Skeletal muscle satellite cell (primary cell): ENCODE data around the gene PLAAT2.
"Not testable (repeated sequence)": the region's sequence is repeated elsewhere in the genome, so short reads cannot be mapped to it uniquely, and the experiment has no call there.

Experiments
- H3K27me3 ChIP-seq: 2 replicates; pipeline ENCODE4 v1.7.0; 2013; ENCODE audit warnings: low read length; ENCODE audit not compliant: control insufficient read depth, insufficient read depth
- H3K36me3 ChIP-seq: 2 replicates; pipeline ENCODE4 v1.7.0; 2013; ENCODE audit warnings: mild to moderate bottlenecking, control low read depth, low read length; ENCODE audit not compliant: insufficient read depth
- H3K4me1 ChIP-seq: 2 replicates; pipeline ENCODE4 v1.7.0; 2013; ENCODE audit warnings: low read length; ENCODE audit not compliant: control insufficient read depth, insufficient read depth
- H3K4me2 ChIP-seq: 2 replicates; pipeline ENCODE4 v1.7.0; 2013; ENCODE audit warnings: mild to moderate bottlenecking, low read length
- H3K4me3 ChIP-seq: 2 replicates; pipeline ENCODE4 v1.7.0; 2013; ENCODE audit warnings: low read length
- H3K9ac ChIP-seq: 2 replicates; pipeline ENCODE4 v1.7.0; 2013; ENCODE audit warnings: mild to moderate bottlenecking, low read depth, low read length, moderate library complexity
- H3K9me3 ChIP-seq: replicated peaks from 2 replicates; pipeline ENCODE4 v1.7.0; 2013; ENCODE audit warnings: mild to moderate bottlenecking, control low read depth, low read length

PLAAT2 gene

GRCh38 chr11:63556404-63557013, 6.7 kb downstream of the PLAAT2 start:
- H3K4me1 ChIP-seq = peaks cover 18% of the 10 kb centered on the region
- H3K27me3 ChIP-seq = peaks cover 12% of the 10 kb centered on the region
- H3K4me2 ChIP-seq = no peak overlapping the region
- H3K9me3 ChIP-seq = no peaks in the 10 kb centered on the region
- H3K36me3 ChIP-seq = no peaks in the 10 kb centered on the region
- no peak overlapping the region for H3K9ac ChIP-seq
- H3K4me3 ChIP-seq = no peak overlapping the region

- Histone ChIP-seq H3K9ac (no peak overlapping the region), H3K4me1 (peaks cover 14% of the 10 kb centered on the region), H3K9me3 (no peaks in the 10 kb centered on the region), H3K4me2 (no peak overlapping the region), H3K4me3 (no peak overlapping the region), H3K27me3 (peaks cover 12% of the 10 kb centered on the region), H3K36me3 (no peaks in the 10 kb centered on the region)
These were observed 8.3 kb downstream of the PLAAT2 start for GRCh38 chr11:63554877-63555223.

- Histone ChIP-seq H3K9ac (no peak overlapping the region), H3K27me3 (peaks cover 15% of the 10 kb centered on the region), H3K4me3 (no peak overlapping the region), H3K36me3 (no peaks in the 10 kb centered on the region), H3K9me3 (no peaks in the 10 kb centered on the region), H3K4me2 (no peak overlapping the region), H3K4me1 (peaks cover 14% of the 10 kb centered on the region)
These were observed 9.4 kb downstream of the PLAAT2 start for GRCh38 chr11:63553759-63554158.

GRCh38 chr11:63552921-63553320, 10.3 kb downstream of the PLAAT2 start:
- no peak overlapping the region for H3K4me3 ChIP-seq
- H3K9me3 ChIP-seq = no peaks in the 10 kb centered on the region
- peaks cover 15% of the 10 kb centered on the region for H3K27me3 ChIP-seq
- H3K4me1 ChIP-seq = peaks cover 14% of the 10 kb centered on the region
- H3K4me2 ChIP-seq = no peak overlapping the region
- H3K9ac ChIP-seq = no peak overlapping the region
- H3K36me3 ChIP-seq = no peaks in the 10 kb centered on the region

DNA sequence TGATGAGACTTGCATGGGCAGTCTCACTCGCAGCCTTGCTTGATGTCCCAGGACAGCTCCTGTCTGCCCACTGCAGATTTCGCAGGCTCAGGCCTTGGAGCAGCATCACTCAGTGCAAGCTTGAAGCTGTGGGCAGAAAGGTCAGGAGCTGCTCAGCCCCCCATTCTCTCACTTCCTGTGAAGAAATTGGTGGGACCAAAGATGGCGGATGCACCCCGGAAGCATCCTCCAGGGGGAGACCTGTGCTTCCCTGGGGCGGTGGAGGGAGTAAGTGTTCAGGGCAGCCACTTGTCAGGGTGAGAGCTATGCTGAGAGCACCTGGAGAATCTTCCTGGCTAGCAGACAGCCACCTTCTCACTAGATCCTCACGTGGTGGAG, 11.3 kb downstream of the PLAAT2 start:
- no peak overlapping the region for H3K9ac ChIP-seq
- H3K27me3 ChIP-seq = peaks cover 15% of the 10 kb centered on the region
- H3K36me3 ChIP-seq = no peaks in the 10 kb centered on the region
- H3K4me3 ChIP-seq = no peak overlapping the region
- H3K4me1 ChIP-seq = peaks cover 14% of the 10 kb centered on the region
- H3K4me2 ChIP-seq = peak overlapping the region; percentile 40
- no peaks in the 10 kb centered on the region for H3K9me3 ChIP-seq

DNA sequence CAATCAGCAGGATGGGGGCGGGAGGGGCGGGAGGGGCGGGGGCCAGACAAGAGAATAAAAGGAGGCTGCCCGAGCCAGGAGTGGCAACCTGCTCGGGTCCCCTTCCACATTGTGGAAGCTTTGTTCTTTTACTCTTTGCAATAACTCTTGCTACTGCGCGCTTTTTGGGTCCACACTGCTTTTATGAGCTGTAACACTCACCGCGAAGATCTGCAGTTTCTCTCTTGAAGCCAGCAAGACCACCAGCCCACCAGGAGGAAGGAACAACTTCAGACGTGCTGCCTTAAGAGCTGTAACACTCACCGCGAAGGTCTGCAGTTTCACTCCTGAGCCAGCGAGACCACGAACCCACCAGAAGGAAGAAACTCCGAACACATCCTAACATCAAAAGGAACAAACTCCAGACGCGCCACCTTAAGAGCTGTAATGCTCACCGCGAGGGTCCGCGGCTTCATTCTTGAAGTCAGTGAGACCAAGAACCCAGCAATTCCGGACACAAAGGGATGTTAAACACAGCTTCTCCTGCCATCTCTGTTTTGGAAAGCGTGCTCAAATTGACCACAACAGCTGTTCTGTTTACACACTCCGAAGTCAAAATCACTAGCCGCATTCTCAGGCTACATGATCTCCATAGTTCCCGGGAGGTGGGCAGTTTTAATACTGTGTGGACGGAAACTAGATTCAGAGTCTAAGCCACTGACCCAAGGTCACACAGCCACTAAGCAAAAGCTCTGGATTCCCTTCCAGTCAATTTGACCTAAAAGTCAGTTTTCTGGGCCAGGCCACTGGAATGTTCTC, 11.9 kb downstream of the PLAAT2 start:
- Histone ChIP-seq H3K9me3 (no peaks in the 10 kb centered on the region), H3K36me3 (no peaks in the 10 kb centered on the region), H3K4me3 (no peak overlapping the region), H3K9ac (no peak overlapping the region), H3K4me1 (peaks cover 14% of the 10 kb centered on the region), H3K4me2 (peak overlapping the region; percentile 40), H3K27me3 (peaks cover 10% of the 10 kb centered on the region)

DNA sequence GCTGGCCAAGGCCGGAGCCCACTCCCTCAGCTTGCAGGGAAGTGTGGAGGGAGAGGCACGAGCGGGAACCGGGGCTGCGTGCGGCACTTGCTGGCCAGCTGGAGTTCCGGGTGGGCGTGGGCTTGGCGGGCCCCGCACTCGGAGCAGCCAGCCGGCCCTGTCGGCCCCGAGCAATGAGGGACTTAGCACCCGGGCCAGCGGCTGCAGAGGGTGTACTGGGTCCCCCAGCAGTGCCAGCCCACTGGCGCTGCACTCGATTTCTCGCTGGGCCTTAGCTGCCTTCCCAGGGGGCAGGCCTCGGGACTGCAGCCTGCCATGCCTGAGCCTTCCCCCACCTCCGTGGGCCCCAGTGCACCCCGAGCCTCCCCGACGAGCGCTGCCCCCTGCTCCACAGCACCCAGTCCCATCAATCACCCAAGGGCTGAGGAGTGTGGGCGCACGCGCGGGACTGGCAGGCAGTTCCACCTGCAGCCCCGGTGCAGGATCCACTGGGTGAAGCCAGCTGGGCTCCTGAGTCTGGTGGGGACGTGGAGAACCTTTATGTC, 13.0 kb downstream of the PLAAT2 start:
- H3K9me3 ChIP-seq, H3K4me3 ChIP-seq, H3K27me3 ChIP-seq, H3K9ac ChIP-seq, H3K4me2 ChIP-seq, H3K36me3 ChIP-seq: not testable (repeated sequence)
- peaks cover 14% of the 10 kb centered on the region for H3K4me1 ChIP-seq

DNA sequence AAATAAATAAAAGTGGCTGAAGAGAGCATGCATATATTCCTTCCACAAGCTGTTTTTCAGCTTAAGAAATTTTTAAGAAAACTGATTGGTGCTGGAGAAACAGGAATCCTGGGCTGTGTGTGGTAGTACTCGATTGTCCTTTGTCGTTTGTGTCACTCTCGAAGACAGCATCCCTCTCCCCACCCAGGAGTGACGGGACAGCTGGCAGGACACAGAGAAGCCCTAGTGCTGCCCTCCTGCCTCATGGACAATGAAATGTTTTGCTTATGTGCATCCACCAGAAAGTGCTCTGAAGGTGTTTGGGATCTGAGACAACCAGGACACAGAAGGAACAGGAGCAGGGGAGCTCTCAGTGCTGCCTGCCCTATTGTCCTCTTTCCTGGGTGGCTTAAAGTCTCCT, 13.8 kb downstream of the PLAAT2 start:
- Histone ChIP-seq H3K36me3 (no peaks in the 10 kb centered on the region), H3K27me3 (peaks cover 12% of the 10 kb centered on the region), H3K9me3 (no peaks in the 10 kb centered on the region), H3K4me1 (peaks cover 14% of the 10 kb centered on the region), H3K4me3 (no peak overlapping the region), H3K4me2 (no peak overlapping the region), H3K9ac (no peak overlapping the region)

GRCh38 chr11:63548178-63548577, 15.0 kb downstream of the PLAAT2 start:
- Histone ChIP-seq H3K4me2 (no peak overlapping the region), H3K4me1 (peaks cover 10% of the 10 kb centered on the region), H3K36me3 (no peaks in the 10 kb centered on the region), H3K27me3 (peaks cover 21% of the 10 kb centered on the region), H3K4me3 (no peak overlapping the region), H3K9ac (no peak overlapping the region), H3K9me3 (no peaks in the 10 kb centered on the region)

DNA sequence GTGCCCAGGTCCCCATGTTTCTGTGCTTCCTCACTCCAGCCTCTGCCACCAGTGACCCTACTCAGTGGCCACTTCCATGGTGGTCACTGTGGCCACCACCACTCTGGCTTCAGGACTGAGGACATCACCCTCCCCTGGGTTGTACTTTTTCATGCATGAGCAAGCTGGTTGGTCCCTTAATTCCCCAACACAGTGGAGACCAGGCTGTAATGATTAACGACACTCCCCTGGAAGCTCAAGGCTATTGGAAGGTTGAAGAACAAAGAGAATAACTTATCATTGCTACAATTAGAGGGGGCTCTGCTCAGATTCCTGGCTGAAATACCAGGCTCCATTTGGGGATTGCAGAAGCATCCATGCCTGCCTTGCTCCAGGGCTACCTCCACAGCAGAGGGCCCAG, 16.1 kb downstream of the PLAAT2 start:
- Histone ChIP-seq H3K9ac (no peak overlapping the region), H3K4me2 (no peak overlapping the region), H3K4me3 (no peak overlapping the region), H3K36me3 (no peaks in the 10 kb centered on the region), H3K4me1 (peaks cover 10% of the 10 kb centered on the region), H3K27me3 (peaks cover 27% of the 10 kb centered on the region), H3K9me3 (no peaks in the 10 kb centered on the region)

GRCh38 chr11:63543711-63544110, 19.5 kb downstream of the PLAAT2 start:
- no peak overlapping the region for H3K9ac ChIP-seq
- no peaks in the 10 kb centered on the region for H3K4me1 ChIP-seq
- H3K9me3 ChIP-seq = no peaks in the 10 kb centered on the region
- no peak overlapping the region for H3K4me3 ChIP-seq
- no peak overlapping the region for H3K4me2 ChIP-seq
- H3K36me3 ChIP-seq = no peaks in the 10 kb centered on the region
- peaks cover 28% of the 10 kb centered on the region for H3K27me3 ChIP-seq

DNA sequence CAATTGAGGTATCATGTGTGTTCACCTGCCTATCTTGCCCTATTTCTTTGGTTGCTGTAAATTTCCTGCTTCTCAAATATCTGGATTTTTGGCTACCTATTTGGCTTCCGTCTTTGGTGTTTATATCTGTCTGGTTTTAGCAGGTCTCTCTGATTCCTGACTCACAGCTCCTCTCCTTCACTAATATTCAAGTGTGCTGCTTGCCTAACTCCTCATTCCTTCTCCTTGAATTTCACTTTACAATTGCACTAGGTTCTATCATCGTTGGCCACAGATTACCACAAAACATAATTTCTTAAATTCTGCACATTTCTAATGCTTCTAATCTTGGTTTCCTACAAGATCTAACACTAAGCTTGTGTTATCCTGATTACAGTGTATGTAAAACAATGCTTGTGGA, 20.7 kb downstream of the PLAAT2 start:
- not testable (repeated sequence) for H3K4me3 ChIP-seq, H3K9me3 ChIP-seq, H3K4me1 ChIP-seq, H3K4me2 ChIP-seq, H3K9ac ChIP-seq, H3K36me3 ChIP-seq
- H3K27me3 ChIP-seq = peaks cover 28% of the 10 kb centered on the region
